Calu3 (cell line): ENCODE data around the gene CLCN1. TPM values are rescaled to one million over a fixed set of nuclear protein-coding genes. Genes with fewer than 3 reads are reported as not detected.

Source experiments
- BruUV-seq: library from RNA; stranded (reverse); fragments of 400-500 nt; replicated peaks from 2 replicates; lab custom pipeline; 2021; lab: Mats Ljungman, UMichigan
- CTCF ChIA-PET: fragments of 300-600 bp; sonication (Branson Sonifier 250); formaldehyde crosslinking; loops from one replicate; lab custom pipeline; 2022; ENCODE audit warnings: antibody characterized with exemption; lab: Charles Lee
- DNase-seq: peaks from one replicate; pipeline ENCODE4 v3.0.0; 2022
- H3K27ac Mint-ChIP-seq: one replicate; pipeline ENCODE4 v1.8.0; 2022; ENCODE audit warnings: mixed read lengths; ENCODE audit not compliant: unreplicated experiment
- H3K27me3 Mint-ChIP-seq: one replicate; pipeline ENCODE4 v1.8.0; 2022; ENCODE audit warnings: mixed read lengths; ENCODE audit not compliant: unreplicated experiment
- H3K36me3 Mint-ChIP-seq: one replicate; pipeline ENCODE4 v1.8.0; 2022; ENCODE audit warnings: mild to moderate bottlenecking, moderate library complexity, mixed read lengths; ENCODE audit not compliant: insufficient read depth, unreplicated experiment
- H3K4me1 Mint-ChIP-seq: one replicate; pipeline ENCODE4 v1.8.0; 2022; ENCODE audit warnings: mild to moderate bottlenecking, low read depth, mixed read lengths; ENCODE audit not compliant: unreplicated experiment
- H3K4me3 Mint-ChIP-seq: one replicate; pipeline ENCODE4 v1.8.0; 2022; ENCODE audit warnings: mild to moderate bottlenecking, low read depth, moderate library complexity, mixed read lengths; ENCODE audit not compliant: unreplicated experiment
- H3K9me3 Mint-ChIP-seq: one replicate; pipeline ENCODE4 v1.8.0; 2022; ENCODE audit warnings: low read depth, mixed read lengths; ENCODE audit not compliant: unreplicated experiment
- CTCF ChIP-seq: fragments of 200-600 bp; IDR thresholded peaks from one replicate; pipeline ENCODE4 v1.8.0; 2022; ENCODE audit warnings: antibody characterized with exemption; ENCODE audit not compliant: unreplicated experiment
- intact Hi-C: fragments of 100-400 bp; cut with micrococcal nuclease; formaldehyde crosslinking; loops from one replicate; pipeline ENCODE4 v1.10.0; 2022; ENCODE audit not compliant: unreplicated experiment
- total RNA-seq: library from RNA; stranded (reverse); gene quantifications from 2 replicates; pipeline ENCODE4 v1.2.3, GENCODE V29; 2022

Gene CLCN1
- total RNA-seq, 1 experiment from 2014 or later = 0.61 TPM

GRCh38 chr7:143279186-143280098 is 36.5 kb upstream of the CLCN1 start:
- no peaks in the 10 kb centered on the region for H3K27me3 Mint-ChIP-seq
- no peak for TF ChIP-seq CTCF
- CTCF ChIA-PET = interaction anchor here (0.5 to 1.8 kb wide), 3 partner anchors 9 to 136 kb away, joined by 3 to 10 read pairs (median 4); partner anchors contain the start of gene CASP2
- H3K27ac Mint-ChIP-seq = peak overlapping the region; percentile 90
- H3K4me3 Mint-ChIP-seq = peak overlapping the region; percentile 37
- peaks cover 9% of the 10 kb centered on the region for H3K36me3 Mint-ChIP-seq
- no TSS peak for BruUV-seq
- no peaks in the 10 kb centered on the region for H3K9me3 Mint-ChIP-seq
- H3K4me1 Mint-ChIP-seq = peaks cover 37% of the 10 kb centered on the region
- intact Hi-C loops = no loop called here
- DNase-seq = peak; percentile 48

- Mint-ChIP-seq H3K27me3 (no peaks in the 10 kb centered on the region), H3K27ac (peak overlapping the region; percentile 90), H3K4me3 (peak overlapping the region; percentile 37), H3K36me3 (peaks cover 16% of the 10 kb centered on the region), H3K4me1 (peaks cover 42% of the 10 kb centered on the region), H3K9me3 (no peaks in the 10 kb centered on the region)
- no peak for DNase-seq
- CTCF ChIA-PET = interaction anchor here (1.1 to 1.8 kb wide), 2 partner anchors 8 to 40 kb away, joined by 3 to 10 read pairs; partner anchors contain the start of gene CASP2
- no TSS peak for BruUV-seq
- intact Hi-C loops = no loop called here
- TF ChIP-seq CTCF = no peak
Observed at GRCh38 chr7:143280160-143280559, 35.8 kb upstream of the CLCN1 start.

- no peak for TF ChIP-seq CTCF
- CTCF ChIA-PET = interaction anchor here (1.8 kb wide), 1 partner anchor 40 kb away, joined by 10 read pairs; no protein-coding TSS in a partner anchor
- Mint-ChIP-seq H3K27ac (peak overlapping the region; percentile 90), H3K4me3 (no peak overlapping the region), H3K36me3 (peaks cover 20% of the 10 kb centered on the region), H3K27me3 (no peaks in the 10 kb centered on the region), H3K9me3 (peaks cover 3% of the 10 kb centered on the region), H3K4me1 (peaks cover 46% of the 10 kb centered on the region)
- BruUV-seq = no TSS peak
- no peak for DNase-seq
- intact Hi-C loops = no loop called here
Observed at GRCh38 chr7:143280566-143280965, 35.3 kb upstream of the CLCN1 start.

- Mint-ChIP-seq H3K27me3 (no peaks in the 10 kb centered on the region), H3K4me3 (no peak overlapping the region), H3K27ac (no peak overlapping the region), H3K4me1 (peaks cover 51% of the 10 kb centered on the region), H3K36me3 (peaks cover 26% of the 10 kb centered on the region), H3K9me3 (peaks cover 3% of the 10 kb centered on the region)
- CTCF ChIA-PET = no interaction called here
- no peak for TF ChIP-seq CTCF
- no TSS peak for BruUV-seq
- DNase-seq = no peak
- intact Hi-C loops = no loop called here
Observed at GRCh38 chr7:143281529-143281928, 34.4 kb upstream of the CLCN1 start.
